Liver (tissue), 3 donors: ENCODE results near the gene PELI1.
"Not testable (repeated sequence)": the region's sequence is repeated elsewhere in the genome, so short reads cannot be mapped to it uniquely, and the experiment has no call there.

ENCODE experiments used
- CTCF ChIP-seq: fragments of 150-350 bp; IDR thresholded peaks from 2 replicates; pipeline ENCODE4 v1.5.1; 2017; ENCODE audit warnings: improper control_type of control experiment, low read depth, low read length; ENCODE audit not compliant: missing input control
- EGR1 ChIP-seq, 2 donors: IDR thresholded peaks; 2 replicates each; pipeline ENCODE4 v1.6.1; 2016 to 2018; ENCODE audit warnings: antibody characterized with exemption in 2 of 2, low read depth in 2 of 2
- HNF4A ChIP-seq, 2 donors: conservative IDR thresholded peaks; 2 replicates each; pipeline ENCODE4 v1.6.1; 2016; ENCODE audit warnings: antibody characterized with exemption in 2 of 2, mild to moderate bottlenecking in 2 of 2
- JUND ChIP-seq, 2 donors: IDR thresholded peaks; 2 replicates each; pipeline ENCODE4 v1.6.1; 2016; ENCODE audit warnings: antibody characterized with exemption in 2 of 2
- RAD21 ChIP-seq, 2 donors: IDR thresholded peaks; 2 replicates each; pipeline ENCODE4 v1.6.1; 2016; ENCODE audit warnings: antibody characterized with exemption in 2 of 2, mild to moderate bottlenecking in 2 of 2
- REST ChIP-seq: IDR thresholded peaks from 2 replicates; pipeline ENCODE4 v1.6.1; 2016; ENCODE audit warnings: antibody characterized with exemption, mild to moderate bottlenecking
- RXRA ChIP-seq, 2 donors: IDR thresholded peaks; 2 replicates each; pipeline ENCODE4 v1.6.1; 2017 to 2018; ENCODE audit warnings: antibody characterized with exemption in 2 of 2, mild to moderate bottlenecking in 1 of 2
- SP1 ChIP-seq: IDR thresholded peaks from 2 replicates; pipeline ENCODE4 v1.6.1; 2018; ENCODE audit warnings: antibody characterized with exemption, mild to moderate bottlenecking
- TAF1 ChIP-seq: conservative IDR thresholded peaks from 2 replicates; pipeline ENCODE4 v1.6.1; 2016; ENCODE audit warnings: antibody characterized with exemption, mild to moderate bottlenecking
- YY1 ChIP-seq: IDR thresholded peaks from 2 replicates; pipeline ENCODE4 v1.6.1; 2016; ENCODE audit warnings: antibody characterized with exemption, mild to moderate bottlenecking
- TF ChIP-seq, protein P1 (sequence below): IDR thresholded peaks from 2 replicates; pipeline ENCODE4 v1.6.1; 2016; ENCODE audit warnings: antibody characterized with exemption
- TF ChIP-seq, protein P2 (sequence below): IDR thresholded peaks from 2 replicates; pipeline ENCODE4 v1.6.1; 2016; ENCODE audit warnings: antibody characterized with exemption
- TF ChIP-seq, protein P3 (sequence below): IDR thresholded peaks from 2 replicates; pipeline ENCODE4 v1.6.1; 2016; ENCODE audit warnings: antibody characterized with exemption
- donor health status: healthy.
- donor health status: healthy.

DNA sequence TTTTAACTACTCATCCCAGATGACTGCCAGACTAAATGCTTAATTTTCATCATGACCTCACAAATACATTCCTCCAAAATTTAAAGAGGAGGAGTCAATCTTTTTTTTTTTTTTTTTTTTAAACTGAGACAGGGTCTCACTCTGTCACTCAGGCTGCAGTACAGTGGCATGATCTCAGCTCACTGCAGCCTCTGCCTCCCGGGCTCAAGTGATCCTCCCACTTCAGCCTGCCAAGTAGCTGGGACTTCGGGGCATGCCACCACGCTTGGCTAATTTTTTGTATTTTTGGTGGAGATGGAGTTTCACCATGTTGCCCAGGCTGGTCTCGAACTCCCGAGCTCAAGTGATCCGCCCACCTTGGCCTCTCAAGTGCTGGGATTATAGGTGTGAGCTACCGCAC, 41.5 kb downstream of the PELI1 start:
- TF ChIP-seq CTCF; YY1; TAF1; EGR1 (IDR thresholded peaks at IDR 0.05; ENCODE audit: low read depth in 2 of 2); REST; SP1; JUND (IDR thresholded peaks at IDR 0.05); RXRA (IDR thresholded peaks at IDR 0.05); RAD21 (IDR thresholded peaks at IDR 0.05); HNF4A (conservative IDR thresholded peaks at IDR 0.05): not testable (repeated sequence)
- TF ChIP-seq, protein P1, sequence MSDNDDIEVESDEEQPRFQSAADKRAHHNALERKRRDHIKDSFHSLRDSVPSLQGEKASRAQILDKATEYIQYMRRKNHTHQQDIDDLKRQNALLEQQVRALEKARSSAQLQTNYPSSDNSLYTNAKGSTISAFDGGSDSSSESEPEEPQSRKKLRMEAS, result not testable (repeated sequence)
- TF ChIP-seq, protein P2, sequence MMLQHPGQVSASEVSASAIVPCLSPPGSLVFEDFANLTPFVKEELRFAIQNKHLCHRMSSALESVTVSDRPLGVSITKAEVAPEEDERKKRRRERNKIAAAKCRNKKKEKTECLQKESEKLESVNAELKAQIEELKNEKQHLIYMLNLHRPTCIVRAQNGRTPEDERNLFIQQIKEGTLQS, result not testable (repeated sequence)
- TF ChIP-seq, protein P3, sequence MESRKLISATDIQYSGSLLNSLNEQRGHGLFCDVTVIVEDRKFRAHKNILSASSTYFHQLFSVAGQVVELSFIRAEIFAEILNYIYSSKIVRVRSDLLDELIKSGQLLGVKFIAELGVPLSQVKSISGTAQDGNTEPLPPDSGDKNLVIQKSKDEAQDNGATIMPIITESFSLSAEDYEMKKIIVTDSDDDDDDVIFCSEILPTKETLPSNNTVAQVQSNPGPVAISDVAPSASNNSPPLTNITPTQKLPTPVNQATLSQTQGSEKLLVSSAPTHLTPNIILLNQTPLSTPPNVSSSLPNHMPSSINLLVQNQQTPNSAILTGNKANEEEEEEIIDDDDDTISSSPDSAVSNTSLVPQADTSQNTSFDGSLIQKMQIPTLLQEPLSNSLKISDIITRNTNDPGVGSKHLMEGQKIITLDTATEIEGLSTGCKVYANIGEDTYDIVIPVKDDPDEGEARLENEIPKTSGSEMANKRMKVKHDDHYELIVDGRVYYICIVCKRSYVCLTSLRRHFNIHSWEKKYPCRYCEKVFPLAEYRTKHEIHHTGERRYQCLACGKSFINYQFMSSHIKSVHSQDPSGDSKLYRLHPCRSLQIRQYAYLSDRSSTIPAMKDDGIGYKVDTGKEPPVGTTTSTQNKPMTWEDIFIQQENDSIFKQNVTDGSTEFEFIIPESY, result not testable (repeated sequence)
